ENCODE results near the gene SLFN11. TPM values are rescaled to one million over a fixed set of nuclear protein-coding genes. Genes with fewer than 3 reads are reported as not detected.
A peak's percentile ranks its signal among the peaks of the same experiment; 100 is the strongest.

Gene SLFN11
- total and polyA plus RNA-seq, 2 experiments from 2014 or later = not detected

DNA sequence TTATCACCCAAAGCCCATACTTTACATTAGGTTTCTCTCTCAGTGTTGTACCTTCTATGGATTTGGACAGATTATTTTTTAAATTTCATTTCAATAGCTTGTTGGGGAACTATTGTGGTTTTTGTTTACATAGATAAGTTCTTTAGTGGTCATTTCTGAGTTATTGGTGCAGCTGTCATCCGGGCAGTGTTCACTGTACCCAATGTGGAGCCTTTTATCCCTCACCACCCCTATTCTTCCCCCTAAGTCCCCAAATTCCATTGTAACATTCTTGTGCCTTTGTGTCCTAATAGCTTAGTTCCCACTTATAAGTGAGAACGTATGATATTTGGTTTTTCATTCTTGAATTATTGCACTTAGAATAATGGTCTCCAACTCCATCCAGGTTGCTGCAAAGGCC is 57.5 kb downstream of the SLFN11 start (continued):
- TF ChIP-seq, protein P1, sequence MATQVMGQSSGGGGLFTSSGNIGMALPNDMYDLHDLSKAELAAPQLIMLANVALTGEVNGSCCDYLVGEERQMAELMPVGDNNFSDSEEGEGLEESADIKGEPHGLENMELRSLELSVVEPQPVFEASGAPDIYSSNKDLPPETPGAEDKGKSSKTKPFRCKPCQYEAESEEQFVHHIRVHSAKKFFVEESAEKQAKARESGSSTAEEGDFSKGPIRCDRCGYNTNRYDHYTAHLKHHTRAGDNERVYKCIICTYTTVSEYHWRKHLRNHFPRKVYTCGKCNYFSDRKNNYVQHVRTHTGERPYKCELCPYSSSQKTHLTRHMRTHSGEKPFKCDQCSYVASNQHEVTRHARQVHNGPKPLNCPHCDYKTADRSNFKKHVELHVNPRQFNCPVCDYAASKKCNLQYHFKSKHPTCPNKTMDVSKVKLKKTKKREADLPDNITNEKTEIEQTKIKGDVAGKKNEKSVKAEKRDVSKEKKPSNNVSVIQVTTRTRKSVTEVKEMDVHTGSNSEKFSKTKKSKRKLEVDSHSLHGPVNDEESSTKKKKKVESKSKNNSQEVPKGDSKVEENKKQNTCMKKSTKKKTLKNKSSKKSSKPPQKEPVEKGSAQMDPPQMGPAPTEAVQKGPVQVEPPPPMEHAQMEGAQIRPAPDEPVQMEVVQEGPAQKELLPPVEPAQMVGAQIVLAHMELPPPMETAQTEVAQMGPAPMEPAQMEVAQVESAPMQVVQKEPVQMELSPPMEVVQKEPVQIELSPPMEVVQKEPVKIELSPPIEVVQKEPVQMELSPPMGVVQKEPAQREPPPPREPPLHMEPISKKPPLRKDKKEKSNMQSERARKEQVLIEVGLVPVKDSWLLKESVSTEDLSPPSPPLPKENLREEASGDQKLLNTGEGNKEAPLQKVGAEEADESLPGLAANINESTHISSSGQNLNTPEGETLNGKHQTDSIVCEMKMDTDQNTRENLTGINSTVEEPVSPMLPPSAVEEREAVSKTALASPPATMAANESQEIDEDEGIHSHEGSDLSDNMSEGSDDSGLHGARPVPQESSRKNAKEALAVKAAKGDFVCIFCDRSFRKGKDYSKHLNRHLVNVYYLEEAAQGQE (IDR thresholded peaks at IDR 0.05; ENCODE audit: unreplicated experiment) = no peak
- TF ChIP-seq ZNF331 (CRISPR knock-in tag; IDR thresholded peaks at IDR 0.05; ENCODE audit: low read depth) = no peak
- TF ChIP-seq STAT1 (IDR thresholded peaks at IDR 0.05; ENCODE audit: unreplicated experiment) = no peak
- TF ChIP-seq JUNB (IDR thresholded peaks at IDR 0.05; ENCODE audit: unreplicated experiment) = no peak
- TF ChIP-seq, protein P2, sequence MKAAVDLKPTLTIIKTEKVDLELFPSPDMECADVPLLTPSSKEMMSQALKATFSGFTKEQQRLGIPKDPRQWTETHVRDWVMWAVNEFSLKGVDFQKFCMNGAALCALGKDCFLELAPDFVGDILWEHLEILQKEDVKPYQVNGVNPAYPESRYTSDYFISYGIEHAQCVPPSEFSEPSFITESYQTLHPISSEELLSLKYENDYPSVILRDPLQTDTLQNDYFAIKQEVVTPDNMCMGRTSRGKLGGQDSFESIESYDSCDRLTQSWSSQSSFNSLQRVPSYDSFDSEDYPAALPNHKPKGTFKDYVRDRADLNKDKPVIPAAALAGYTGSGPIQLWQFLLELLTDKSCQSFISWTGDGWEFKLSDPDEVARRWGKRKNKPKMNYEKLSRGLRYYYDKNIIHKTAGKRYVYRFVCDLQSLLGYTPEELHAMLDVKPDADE (IDR thresholded peaks at IDR 0.05) = no peak

DNA sequence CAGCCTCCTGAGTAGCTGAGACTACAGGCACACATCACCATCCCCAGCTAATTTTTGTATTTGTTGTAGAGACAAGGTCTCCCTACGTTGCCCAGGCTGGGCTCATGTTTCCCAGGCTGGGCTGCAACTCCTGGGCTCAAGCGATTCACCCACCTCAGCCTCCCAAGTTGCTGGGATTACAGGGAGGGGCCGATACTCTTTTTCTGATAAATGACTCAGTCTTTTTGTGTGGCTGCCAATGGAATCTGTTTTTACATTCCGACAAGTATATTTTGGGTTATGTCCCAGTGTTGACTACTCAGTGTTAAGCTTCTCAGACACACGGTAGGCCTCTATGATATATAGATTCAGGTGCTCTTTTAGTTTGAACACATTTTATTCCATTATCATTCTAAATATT is 58.1 kb downstream of the SLFN11 start:
- H3K27me3 Mint-ChIP-seq (ENCODE audit: insufficient read depth, low read depth, poor library complexity) = peaks cover 13% of the 10 kb centered on the region
- no peak overlapping the region for H3K27ac Mint-ChIP-seq
- no peaks in the 10 kb centered on the region for H3K9me3 Mint-ChIP-seq
- Histone ChIP-seq H3F3A (replicated peaks; ENCODE audit: low read depth) (0 out of 2 replicates have a peak, but pooled peaks cover 3% of the 10 kb centered on the region), H3K27ac (ENCODE audit: low read depth) (no peak overlapping the region), H3K27me3 (ENCODE audit: insufficient read depth) (peaks cover 37% of the 10 kb centered on the region), H3K9me2 (ENCODE audit: insufficient read depth) (no peaks in the 10 kb centered on the region), H2AFZ (0 out of 2 replicates have a peak overlapping the region, but pooled peaks have one; percentile 50), H3K4me1 (ENCODE audit: insufficient read depth) (peaks cover 7% of the 10 kb centered on the region), H4K20me1 (replicated peaks; ENCODE audit: insufficient read depth) (0 out of 2 replicates have a peak, but pooled peaks cover 4% of the 10 kb centered on the region), H3K4me2 (no peak overlapping the region), H3K4me3 (no peak overlapping the region), H3K79me2 (replicated peaks; ENCODE audit: insufficient read depth) (no peaks in the 10 kb centered on the region), H3K36me3 (ENCODE audit: insufficient read depth) (no peaks in the 10 kb centered on the region)
- ATAC-seq (no peak), DNase-seq (ENCODE audit: low spot score) (no peak)
- no peaks in the 10 kb centered on the region; the same call in 2 of the 3 replicates for H3K36me3 Mint-ChIP-seq (ENCODE audit: low read depth)
- H3K4me1 Mint-ChIP-seq = peaks cover 30% of the 10 kb centered on the region
- no peak overlapping the region for H3K4me3 Mint-ChIP-seq
- TF ChIP-seq JUNB (IDR thresholded peaks at IDR 0.05; ENCODE audit: unreplicated experiment) (no peak), POLR2AphosphoS5 (IDR thresholded peaks at IDR 0.05; ENCODE audit: low read depth) (no peak), EZH2 (IDR thresholded peaks at IDR 0.05; ENCODE audit: low read depth, unreplicated experiment) (no peak), ZNF331 (CRISPR knock-in tag; IDR thresholded peaks at IDR 0.05; ENCODE audit: low read depth) (no peak), NANOG (IDR thresholded peaks at IDR 0.05; ENCODE audit: borderline replicate concordance) (no peak), CREB1 (CRISPR knock-in tag; IDR thresholded peaks at IDR 0.05; ENCODE audit: low read depth) (no peak), ZNF114 (CRISPR knock-in tag; IDR thresholded peaks at IDR 0.05) (no peak)
- TF ChIP-seq, protein P1 (IDR thresholded peaks at IDR 0.05; ENCODE audit: unreplicated experiment) = no peak
- TF ChIP-seq, protein P3, sequence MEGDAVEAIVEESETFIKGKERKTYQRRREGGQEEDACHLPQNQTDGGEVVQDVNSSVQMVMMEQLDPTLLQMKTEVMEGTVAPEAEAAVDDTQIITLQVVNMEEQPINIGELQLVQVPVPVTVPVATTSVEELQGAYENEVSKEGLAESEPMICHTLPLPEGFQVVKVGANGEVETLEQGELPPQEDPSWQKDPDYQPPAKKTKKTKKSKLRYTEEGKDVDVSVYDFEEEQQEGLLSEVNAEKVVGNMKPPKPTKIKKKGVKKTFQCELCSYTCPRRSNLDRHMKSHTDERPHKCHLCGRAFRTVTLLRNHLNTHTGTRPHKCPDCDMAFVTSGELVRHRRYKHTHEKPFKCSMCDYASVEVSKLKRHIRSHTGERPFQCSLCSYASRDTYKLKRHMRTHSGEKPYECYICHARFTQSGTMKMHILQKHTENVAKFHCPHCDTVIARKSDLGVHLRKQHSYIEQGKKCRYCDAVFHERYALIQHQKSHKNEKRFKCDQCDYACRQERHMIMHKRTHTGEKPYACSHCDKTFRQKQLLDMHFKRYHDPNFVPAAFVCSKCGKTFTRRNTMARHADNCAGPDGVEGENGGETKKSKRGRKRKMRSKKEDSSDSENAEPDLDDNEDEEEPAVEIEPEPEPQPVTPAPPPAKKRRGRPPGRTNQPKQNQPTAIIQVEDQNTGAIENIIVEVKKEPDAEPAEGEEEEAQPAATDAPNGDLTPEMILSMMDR (conservative IDR thresholded peaks at IDR 0.05; ENCODE audit: low read depth in 2 of 2) = no peak
- TF ChIP-seq, protein P2 (IDR thresholded peaks at IDR 0.05) = no peak

Measured in GM23338 (cell line).